ENCODE data around the gene ARHGAP45. TPM values are rescaled to one million over a fixed set of nuclear protein-coding genes. Genes with fewer than 3 reads are reported as not detected.

Gene ARHGAP45
- total and polyA plus RNA-seq, 2 of the 8 experiments (the other 6 are each of a cell fraction or from before 2014, with no cell fraction given) = 31.4 to 41.8 TPM

GRCh38 chr19:1055886-1056620 lies 10.9 kb upstream of the ARHGAP45 start:
- WGBS, 2 experiments (ENCODE audit: extremely low coverage in 1 of 2, insufficient coverage in 1 of 2, insufficient read length in 1 of 2, insufficient replicate concordance in 2 of 2, low coverage in 1 of 2, low lambda C conversion rate in 2 of 2, missing lambda C conversion rate in 1 of 2) = 92% methylated on average over 20 of the region's 20 CpGs; no CpG with 5 or more reads in 1 of the 2 experiments
- H3K9ac ChIP-seq (replicated peaks in 1 of 4; ENCODE audit: extremely low read depth in 1 of 4, low read depth in 3 of 4, low read length in 3 of 4) = no peak overlapping the region
- TF ChIP-seq SAP30 (IDR thresholded peaks at IDR 0.05; ENCODE audit: insufficient read depth, insufficient replicate concordance, low read length) (no peak), CHD2 (IDR thresholded peaks at IDR 0.05; ENCODE audit: low read length) (no peak), E2F6 (IDR thresholded peaks at IDR 0.05) (no peak), MAFK (IDR thresholded peaks at IDR 0.05; ENCODE audit: low read depth, low read length) (no peak), HDAC2 (IDR thresholded peaks at IDR 0.05; ENCODE audit: borderline replicate concordance in 1 of 2, low read depth in 2 of 2, low read length in 2 of 2) (no peak), ATF3 (IDR thresholded peaks at IDR 0.05; ENCODE audit: insufficient read depth, low read depth, low read length) (no peak), SP1 (IDR thresholded peaks at IDR 0.05; ENCODE audit: low read depth, low read length) (no peak), SP2 (IDR thresholded peaks at IDR 0.05; ENCODE audit: low read length) (no peak), RFX5 (IDR thresholded peaks at IDR 0.05; ENCODE audit: borderline replicate concordance, low read depth, low read length) (no peak), SIX5 (IDR thresholded peaks at IDR 0.05; ENCODE audit: low read depth, low read length) (no peak), POU5F1 (IDR thresholded peaks at IDR 0.05; ENCODE audit: low read depth, low read length) (no peak)

More at GRCh38 chr19:1055886-1056620, 10.9 kb upstream of the ARHGAP45 start:
- Histone ChIP-seq H3K9me3 (ENCODE audit: insufficient read depth in 2 of 2, low read depth in 1 of 2, low read length in 1 of 2) (peaks cover 38 to 55% of the 10 kb centered on the region in 2 experiments), H2AK5ac (ENCODE audit: low read depth, low read length) (no peak overlapping the region), H3K23ac (ENCODE audit: insufficient read length) (no peak overlapping the region), H3K27me3 (replicated peaks in 1 of 4; ENCODE audit: control insufficient read depth in 3 of 4, extremely low read depth in 1 of 4, insufficient read depth in 3 of 4, low read length in 3 of 4) (no peaks in the 10 kb centered on the region; a peak in 1 of 7 replicates), H4K8ac (ENCODE audit: extremely low read depth, insufficient read depth, low read length) (no peak overlapping the region), H2BK5ac (ENCODE audit: low read depth, low read length) (no peak overlapping the region), H2AFZ (ENCODE audit: low read length) (no peak overlapping the region), H3K4me3 (ENCODE audit: extremely low read depth in 1 of 4, insufficient read depth in 2 of 4, low read depth in 3 of 4, low read length in 4 of 4) (no peak overlapping the region), H2BK20ac (ENCODE audit: low read length) (no peak overlapping the region), H2BK120ac (replicated peaks; ENCODE audit: low read depth, low read length) (no peak overlapping the region), H3K4me2 (ENCODE audit: insufficient read depth in 1 of 2, low read depth in 2 of 2, low read length in 2 of 2) (no peak overlapping the region), H4K91ac (replicated peaks; ENCODE audit: insufficient read length, low read length) (no peak overlapping the region), H4K5ac (ENCODE audit: insufficient read length, low read depth, low read length) (no peak overlapping the region), H3K56ac (replicated peaks; ENCODE audit: insufficient read length, low read depth, low read length) (no peak overlapping the region), H3K4me1 (replicated peaks in 1 of 4; ENCODE audit: control insufficient read depth in 3 of 4, insufficient read depth in 4 of 4, low read length in 3 of 4) (no peaks in the 10 kb centered on the region), H2BK12ac (ENCODE audit: low read depth, low read length) (no peak overlapping the region), H2BK15ac (ENCODE audit: low read length) (no peak overlapping the region), H3K4ac (replicated peaks; ENCODE audit: insufficient read length, low read depth, low read length) (no peak overlapping the region), H3K18ac (ENCODE audit: extremely low read depth, low read length) (no peak overlapping the region), H3K79me2 (ENCODE audit: control insufficient read depth in 1 of 2, insufficient read depth in 2 of 2, low read length in 2 of 2) (no peaks in the 10 kb centered on the region), H3K14ac (ENCODE audit: insufficient read length) (no peak overlapping the region), H3K36me3 (ENCODE audit: control insufficient read depth in 2 of 4, insufficient read depth in 4 of 4, low read length in 3 of 4) (peaks cover 0 to 49% (median 14%) of the 10 kb centered on the region in 4 experiments; a peak in 6 of 8 replicates), H3K79me1 (ENCODE audit: low read depth, low read length) (no peaks in the 10 kb centered on the region), H3K23me2 (ENCODE audit: low read depth, low read length) (peaks cover 3% of the 10 kb centered on the region; the same call in 1 of the 2 replicates), H4K20me1 (replicated peaks in 1 of 2; ENCODE audit: control insufficient read depth in 1 of 2, insufficient read depth in 2 of 2, low read length in 2 of 2) (peaks cover 0 to 2% of the 10 kb centered on the region in 2 experiments), H3K27ac (ENCODE audit: low read depth, low read length) (no peak overlapping the region)
- CTCF ChIA-PET (ENCODE audit: partially characterized antibody) = interaction anchor here (0.9 to 2.4 kb wide), 5 partner anchors 9 to 192 kb away, joined by 3 to 10 read pairs (median 5); partner anchors contain the start of gene ARHGAP45
- DNase-seq (ENCODE audit: low read depth in 1 of 2, low spot score in 2 of 2) = no peak
- POLR2A ChIA-PET (ENCODE audit: partially characterized antibody) = interaction anchor here (1.1 to 3.0 kb wide), 4 partner anchors 8 to 28 kb away, joined by 3 to 12 read pairs (median 4); partner anchors contain the start of gene ARHGAP45
- FAIRE-seq = no peak
